Renal cortex interstitium (tissue), 15 donors: Measurements from ENCODE around the gene CCNE1. TPM values are rescaled to one million over a fixed set of nuclear protein-coding genes. Genes with fewer than 3 reads are reported as not detected.
A peak's percentile ranks its signal among the peaks of the same experiment; 100 is the strongest.

Experiments
- DNase-seq, 11 donors: peaks; one replicate each; pipeline ENCODE4 v3.0.0-alpha.2; 2013; ENCODE audit warnings: low read depth in 9 of 11, low spot score in 4 of 11; ENCODE audit errors: extremely low read depth in 1 of 11
- long read RNA-seq, 16 experiments: transcript quantifications; one replicate each; lab custom pipeline, GENCODE V29; 2026
- polyA plus RNA-seq, 3 donors: library from polyadenylated mRNA; unstranded; fragments of 120-200 nt; gene quantifications; one replicate each; pipeline ENCODE4 v1.2.1, GENCODE V29; 2013; ENCODE audit not compliant: insufficient read length in 3 of 3

Gene CCNE1
- 10 to 100 TPM in 2 of 3 donors, 1 to 10 TPM in 1; 6.1 to 11.5 (median 11.0) TPM for polyA plus RNA-seq
- long read RNA-seq, donor 1, partial matches to known transcripts: 0 of 3 reads
- long read RNA-seq, donor 1, other reads (novel, unspliced or antisense): 0 of 3 reads
- long read RNA-seq, donor 2, partial matches to known transcripts: 0 of 1 reads
- long read RNA-seq, donor 2, other reads (novel, unspliced or antisense): 0 of 1 reads
- long read RNA-seq, donor 3, partial matches to known transcripts: 0 of 2 reads
- long read RNA-seq, donor 3, other reads (novel, unspliced or antisense): 0 of 2 reads
- long read RNA-seq, donor 4, partial matches to known transcripts: 0 of 1 reads
- long read RNA-seq, donor 4, other reads (novel, unspliced or antisense): 0 of 1 reads
- long read RNA-seq, donor 5, partial matches to known transcripts: 0 of 1 reads
- long read RNA-seq, donor 5, other reads (novel, unspliced or antisense): 0 of 1 reads
- long read RNA-seq, donor 6: 0 reads
- long read RNA-seq, donor 7, partial matches to known transcripts: 0 of 2 reads
- long read RNA-seq, donor 7, other reads (novel, unspliced or antisense): 0 of 2 reads
- long read RNA-seq, donor 8, partial matches to known transcripts: 0 of 4 reads
- long read RNA-seq, donor 8, other reads (novel, unspliced or antisense): 0 of 4 reads
- long read RNA-seq, donor 9: 0 reads
- long read RNA-seq, donor 10, partial matches to known transcripts: 0 of 1 reads
- long read RNA-seq, donor 10, other reads (novel, unspliced or antisense): 0 of 1 reads
- long read RNA-seq, donor 11, partial matches to known transcripts: 0 of 1 reads
- long read RNA-seq, donor 11, other reads (novel, unspliced or antisense): 0 of 1 reads
- long read RNA-seq, donor 12: 0 reads
- long read RNA-seq, donor 13, partial matches to known transcripts: 0 of 1 reads
- long read RNA-seq, donor 13, other reads (novel, unspliced or antisense): 0 of 1 reads
- long read RNA-seq, donor 14: 0 reads
- long read RNA-seq, donor 15: 0 reads
- long read RNA-seq, donor 16, partial matches to known transcripts: 0 of 4 reads
- long read RNA-seq, donor 16, other reads (novel, unspliced or antisense): 0 of 4 reads

DNA sequence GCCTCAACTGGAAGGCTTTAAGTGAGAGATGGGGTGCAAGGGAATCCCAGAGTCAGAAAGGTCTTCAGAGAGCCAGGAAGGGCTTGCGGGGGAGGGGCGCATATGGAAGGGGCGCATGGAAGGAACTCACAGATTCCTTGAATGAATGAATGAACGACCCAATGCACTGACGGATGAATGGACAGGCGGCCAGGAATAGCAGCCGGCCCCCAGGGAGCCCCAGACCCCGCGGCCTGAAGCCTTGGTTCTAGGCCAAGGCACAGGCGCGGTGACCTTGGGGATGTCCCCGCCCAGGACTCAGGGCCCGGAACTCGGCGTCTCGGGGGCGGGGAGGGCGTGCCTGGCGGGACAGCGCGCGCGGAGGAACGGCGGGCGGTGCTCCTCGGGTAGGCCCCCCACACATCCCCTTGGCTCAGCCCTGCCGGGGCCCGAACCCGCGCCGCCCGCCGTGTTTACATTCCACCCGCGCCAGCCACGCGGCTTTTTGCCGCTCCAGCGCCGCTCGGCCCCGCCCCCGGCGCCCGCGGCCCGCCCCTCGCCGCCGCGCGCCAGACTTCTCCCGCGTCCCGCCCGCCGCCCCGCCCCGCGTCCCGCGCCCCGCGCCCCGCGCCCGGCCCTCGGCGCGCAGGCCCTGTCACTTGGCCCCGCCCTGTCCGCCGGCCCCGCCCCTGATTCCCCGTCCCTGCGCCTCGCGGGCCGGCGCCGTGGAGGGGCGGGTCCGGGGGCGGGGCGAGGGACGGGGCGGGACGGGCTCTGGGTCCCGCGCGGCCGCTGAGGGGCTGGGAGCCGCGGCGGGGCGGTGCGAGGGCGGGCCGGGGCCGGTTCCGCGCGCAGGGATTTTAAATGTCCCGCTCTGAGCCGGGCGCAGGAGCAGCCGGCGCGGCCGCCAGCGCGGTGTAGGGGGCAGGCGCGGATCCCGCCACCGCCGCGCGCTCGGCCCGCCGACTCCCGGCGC is at the start of gene CCNE1:
CCNE1 (plus strand) TSS at position 867 of the 955 bp plus-strand sequence. CDS start 565 bp downstream, outside the sequence.
- DNase-seq: peak in 9 of 11 donors; percentile 55 to 88 (median 85)

DNA sequence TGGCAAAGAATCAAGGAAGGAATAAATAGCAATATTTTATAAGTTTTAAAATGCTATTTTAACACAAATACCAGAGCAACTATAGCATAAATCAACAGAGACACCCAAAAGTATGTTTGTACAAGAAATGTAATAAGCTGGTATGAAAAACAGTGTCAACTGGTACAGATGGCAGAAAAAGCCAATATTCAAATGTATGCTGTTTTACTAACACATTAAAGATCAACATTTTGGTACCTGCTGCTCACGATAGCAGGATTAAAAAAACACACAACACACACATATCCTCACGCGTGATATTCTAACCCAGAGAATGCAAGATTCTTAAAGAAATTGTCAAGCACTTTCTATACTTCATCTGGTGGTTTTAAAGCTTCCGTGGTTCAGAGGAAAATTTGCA is 48.6 kb upstream of the CCNE1 start:
- DNase-seq: no peak

DNA sequence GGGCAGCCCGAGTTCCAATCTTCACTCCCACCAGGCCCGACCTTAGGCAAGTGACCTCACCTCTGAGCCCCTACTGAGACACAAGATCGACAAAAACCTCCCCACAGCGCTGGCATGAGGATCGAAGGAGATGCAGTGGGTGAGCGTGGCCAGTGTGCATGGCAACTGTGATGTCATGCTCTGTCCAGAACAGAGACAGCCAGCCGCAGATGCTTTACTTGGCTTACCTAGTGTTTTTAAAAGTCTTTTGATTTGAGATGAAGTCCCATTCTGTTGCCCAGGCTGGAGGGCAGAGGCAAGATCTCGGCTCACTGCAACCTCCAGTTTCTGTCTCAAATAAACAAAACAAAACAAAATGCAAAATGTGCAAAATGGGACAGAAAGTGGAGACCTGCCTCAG is 47.4 kb upstream of the CCNE1 start:
- no peak for DNase-seq

DNA sequence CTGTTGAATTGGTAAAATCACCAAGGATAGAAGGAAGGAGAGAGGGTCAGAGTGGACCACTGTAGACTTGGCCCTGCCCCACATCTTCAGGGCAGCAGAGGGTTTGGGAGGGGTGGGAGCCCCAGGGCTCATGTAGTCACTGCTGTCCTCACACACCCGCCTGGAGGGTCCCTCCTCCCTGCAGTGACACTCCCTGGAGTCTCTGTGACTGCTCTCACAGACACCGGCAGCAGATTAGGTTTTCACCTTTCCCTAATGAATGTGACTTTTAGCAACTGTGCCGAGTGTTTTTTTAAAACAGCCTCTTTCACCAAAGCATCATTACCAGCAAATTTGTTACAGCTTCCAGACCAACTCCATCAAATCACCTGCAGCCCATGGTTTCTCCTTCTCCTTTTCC is 45.7 kb upstream of the CCNE1 start:
- no peak for DNase-seq

DNA sequence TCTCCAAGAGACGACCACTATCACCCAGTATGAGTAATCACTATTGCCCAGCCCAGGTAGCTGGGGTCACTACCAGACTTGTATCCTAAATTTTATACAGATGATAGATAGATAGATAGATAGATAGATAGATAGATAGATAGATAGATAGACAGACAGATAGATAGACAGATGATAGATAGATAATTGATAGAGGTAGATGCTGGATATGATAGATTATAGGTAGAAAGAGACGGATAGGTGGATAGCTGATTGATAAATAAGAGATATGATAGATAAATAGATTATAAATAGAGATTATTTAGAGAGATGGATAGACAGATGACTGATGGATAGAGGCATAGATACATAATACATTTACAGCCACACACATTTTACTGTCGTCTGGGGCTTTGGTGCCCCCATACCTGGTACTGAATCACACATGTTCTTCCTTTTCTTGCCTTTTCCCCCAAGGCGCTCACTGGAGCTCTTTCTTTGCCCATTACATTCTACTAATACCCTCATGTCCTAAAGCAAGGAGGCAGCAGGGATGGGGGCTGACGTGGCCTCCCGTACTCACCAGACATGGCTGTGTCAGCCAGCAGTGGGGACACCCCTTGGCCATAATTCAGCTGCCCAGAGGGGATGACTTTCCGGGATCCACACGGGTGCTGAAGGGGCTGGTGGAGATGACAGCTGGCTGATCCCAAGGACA is 44.6 kb upstream of the CCNE1 start:
- DNase-seq: no peak

DNA sequence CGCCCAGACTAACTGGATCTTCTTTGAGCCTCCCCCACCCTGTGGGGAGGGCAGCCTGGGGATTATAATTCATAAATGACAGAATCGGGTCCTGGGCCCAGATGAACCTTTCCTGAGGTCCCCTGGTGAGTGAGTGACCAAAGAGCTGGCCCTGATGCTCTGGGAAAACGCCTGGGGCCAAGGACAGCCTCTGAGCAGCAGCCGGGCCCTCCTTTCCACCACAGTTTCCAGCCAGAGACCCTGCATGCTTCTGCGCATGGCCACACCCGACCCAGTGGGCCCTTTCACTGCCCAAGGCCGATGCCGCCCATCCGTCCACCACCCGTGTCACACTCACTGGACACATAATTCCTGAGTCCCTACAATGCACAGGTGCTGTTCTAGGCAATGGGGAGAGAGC is 43.6 kb upstream of the CCNE1 start:
- DNase-seq: no peak

DNA sequence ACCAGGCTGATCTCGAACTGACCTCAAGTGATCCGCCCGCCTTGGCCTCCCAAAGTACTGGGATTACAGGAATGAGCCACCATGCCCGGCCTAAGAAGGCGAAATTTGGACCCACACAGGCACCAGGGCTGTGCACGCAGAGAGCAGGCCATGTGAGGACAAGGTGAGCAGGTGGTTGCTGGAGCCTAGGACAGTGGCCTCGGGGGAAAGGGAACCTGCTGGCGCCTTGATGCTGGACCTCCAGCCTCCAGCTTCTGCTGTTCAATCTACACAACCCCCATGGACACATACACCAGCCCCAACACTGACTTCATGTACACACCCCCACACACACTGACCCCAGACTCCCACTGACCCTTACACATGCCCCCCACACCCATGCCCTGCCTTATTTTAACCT is 41.8 kb upstream of the CCNE1 start:
- DNase-seq: no peak

DNA sequence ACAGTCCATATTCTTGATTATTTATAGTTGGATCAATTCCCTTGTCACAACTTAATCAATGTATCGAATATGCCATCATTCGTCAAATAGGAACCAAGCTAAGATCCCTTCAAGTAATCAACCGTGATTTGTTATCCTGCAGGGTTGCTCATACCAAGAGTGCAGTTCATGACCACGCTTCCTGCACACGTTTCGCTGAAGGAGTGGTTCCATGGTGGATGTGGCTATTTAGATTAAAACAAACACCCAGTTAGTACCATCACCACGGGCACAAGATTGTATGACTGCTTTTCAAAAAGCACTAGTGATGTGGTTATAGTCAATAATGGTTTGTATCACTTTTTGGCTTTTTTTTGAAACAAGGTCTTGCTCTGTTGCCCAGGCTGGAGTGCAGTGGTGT is 41.1 kb upstream of the CCNE1 start:
- DNase-seq: no peak

DNA sequence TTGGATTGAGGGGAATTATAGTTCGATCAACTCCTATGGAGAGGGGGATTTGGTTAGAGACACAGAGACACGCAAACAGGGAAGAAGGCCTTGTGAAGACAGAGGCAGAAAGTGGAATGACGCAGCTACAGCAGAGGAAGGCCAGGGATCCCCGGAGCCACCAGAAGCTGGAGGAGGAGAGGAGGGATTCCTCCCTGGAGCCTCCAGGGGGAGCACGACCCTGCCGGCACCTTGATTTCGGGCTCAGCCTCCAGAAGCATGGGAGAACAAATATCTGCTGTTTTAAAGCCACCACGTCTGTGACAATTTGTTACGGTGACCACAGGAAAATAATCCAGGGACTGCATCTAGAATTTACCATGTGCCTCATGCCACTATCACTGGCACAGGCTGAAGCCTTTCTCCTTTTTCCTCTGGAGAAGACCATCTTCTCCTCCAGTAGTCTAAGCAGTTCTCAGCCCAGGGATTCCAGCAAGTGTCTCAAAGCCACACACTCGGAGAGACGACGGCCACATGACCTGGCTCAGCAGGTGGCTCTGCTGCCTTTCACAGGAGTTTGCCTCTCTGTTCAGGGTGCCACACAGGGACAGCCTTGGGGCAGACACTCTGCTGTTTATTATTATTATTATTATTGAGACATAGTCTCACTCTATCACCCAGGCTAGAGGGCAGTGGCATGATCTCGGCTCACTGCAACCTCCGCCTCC is 39.9 kb upstream of the CCNE1 start:
- peak in 7 of 11 donors; percentile 30 to 60 (median 41) for DNase-seq

DNA sequence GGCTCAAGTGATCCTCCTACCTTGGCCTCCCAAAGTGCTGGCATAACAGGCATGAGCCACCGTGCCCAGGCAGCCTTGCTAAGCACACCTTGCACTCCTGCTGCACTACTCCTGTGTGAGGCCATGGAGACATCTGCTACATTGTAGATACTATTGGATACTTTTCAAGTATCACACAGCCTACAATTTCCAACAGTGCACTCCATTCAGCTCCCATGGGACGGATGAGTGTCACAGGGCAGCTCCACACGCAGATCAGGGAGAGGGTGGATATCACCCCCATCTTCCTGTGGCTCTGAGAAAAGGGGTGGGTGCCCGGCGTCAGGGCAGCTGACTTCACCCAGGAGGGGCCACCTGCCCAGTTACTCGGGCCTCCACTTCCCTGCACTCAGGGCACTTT is 39.1 kb upstream of the CCNE1 start:
- no peak for DNase-seq

DNA sequence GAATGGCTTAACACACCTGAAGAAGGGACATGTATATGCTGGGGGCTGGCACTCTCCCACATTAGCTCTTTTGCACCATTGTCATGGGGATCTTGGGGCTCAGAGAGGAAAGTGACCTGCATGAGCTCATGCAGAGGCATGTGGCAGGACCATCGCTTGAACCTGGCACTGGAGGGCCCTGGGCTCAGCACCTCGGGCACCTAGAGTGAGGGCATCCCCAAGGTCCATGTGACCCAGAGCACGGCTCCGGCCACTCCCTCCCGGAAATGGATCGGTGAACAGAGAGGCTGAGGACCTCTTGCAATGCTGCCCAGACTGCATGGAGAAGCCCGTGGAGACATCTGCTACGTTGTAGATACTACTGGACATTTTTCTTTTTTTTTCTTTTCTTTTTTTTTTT is 38.6 kb upstream of the CCNE1 start:
- no peak for DNase-seq

DNA sequence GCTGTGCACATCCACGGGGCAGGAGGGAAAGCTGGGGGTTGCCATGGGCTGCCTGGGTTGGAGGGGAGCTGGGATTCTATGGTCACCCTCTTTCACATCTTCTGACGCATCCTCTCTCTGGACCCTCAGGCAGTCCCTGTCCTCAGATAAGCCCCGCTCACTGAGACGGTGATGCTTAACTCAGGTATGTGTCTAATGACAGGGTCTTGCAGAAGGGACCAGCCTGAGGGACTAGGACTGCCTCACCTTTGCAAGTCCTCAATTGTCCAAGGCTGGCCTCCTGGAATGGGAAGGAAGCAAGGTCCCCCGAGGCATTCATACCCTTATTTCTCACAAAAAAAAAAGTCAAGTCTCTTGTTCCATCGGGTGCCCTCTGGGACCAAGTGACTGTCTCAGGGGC is 37.7 kb upstream of the CCNE1 start:
- DNase-seq: no peak

DNA sequence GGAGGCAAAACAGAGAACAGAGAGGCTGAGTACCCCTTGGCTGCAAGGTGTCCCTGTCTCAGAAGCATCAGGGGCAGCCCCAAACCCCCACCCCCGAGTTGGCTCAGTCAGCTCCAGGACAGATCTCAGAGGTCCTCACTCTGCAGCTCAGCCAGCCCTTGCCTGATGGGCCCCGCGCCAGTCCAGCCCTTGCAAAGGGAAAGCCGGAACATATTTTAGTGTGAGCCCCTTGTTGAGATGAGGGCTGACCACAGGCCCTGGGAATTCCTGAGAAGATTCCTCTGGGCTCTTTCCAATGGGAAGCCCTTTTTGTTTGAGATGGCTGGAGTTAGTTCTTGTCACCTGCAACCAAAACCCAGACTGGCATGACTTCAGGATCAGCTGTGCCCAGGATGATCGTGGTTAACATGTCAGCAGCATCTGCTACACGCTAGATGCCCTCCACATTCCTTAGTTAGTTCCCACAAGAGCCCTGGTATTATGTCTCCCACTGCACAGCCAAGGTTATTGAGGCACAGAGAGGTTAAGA is 33.9 kb upstream of the CCNE1 start:
- no peak for DNase-seq

DNA sequence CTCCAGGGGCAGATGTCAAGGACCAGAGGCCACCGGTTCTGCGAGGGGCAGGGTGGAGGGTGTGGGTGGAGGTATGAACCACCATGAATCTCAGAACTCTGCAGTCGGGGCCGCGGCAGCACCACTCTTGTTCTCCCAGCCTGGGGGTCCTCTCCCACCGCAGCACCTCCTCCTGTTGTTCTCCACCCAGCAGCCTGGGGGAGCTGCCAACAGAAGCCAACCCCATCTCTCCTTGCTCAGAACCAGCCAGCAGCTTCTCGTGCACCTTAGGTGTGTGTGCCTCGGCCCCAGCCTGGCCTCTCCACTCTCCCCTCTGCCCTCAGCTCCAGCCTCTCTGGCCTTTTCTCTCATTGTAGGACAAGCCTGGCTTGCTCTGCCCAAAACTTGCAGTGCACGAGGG is 31.9 kb upstream of the CCNE1 start:
- no peak for DNase-seq

DNA sequence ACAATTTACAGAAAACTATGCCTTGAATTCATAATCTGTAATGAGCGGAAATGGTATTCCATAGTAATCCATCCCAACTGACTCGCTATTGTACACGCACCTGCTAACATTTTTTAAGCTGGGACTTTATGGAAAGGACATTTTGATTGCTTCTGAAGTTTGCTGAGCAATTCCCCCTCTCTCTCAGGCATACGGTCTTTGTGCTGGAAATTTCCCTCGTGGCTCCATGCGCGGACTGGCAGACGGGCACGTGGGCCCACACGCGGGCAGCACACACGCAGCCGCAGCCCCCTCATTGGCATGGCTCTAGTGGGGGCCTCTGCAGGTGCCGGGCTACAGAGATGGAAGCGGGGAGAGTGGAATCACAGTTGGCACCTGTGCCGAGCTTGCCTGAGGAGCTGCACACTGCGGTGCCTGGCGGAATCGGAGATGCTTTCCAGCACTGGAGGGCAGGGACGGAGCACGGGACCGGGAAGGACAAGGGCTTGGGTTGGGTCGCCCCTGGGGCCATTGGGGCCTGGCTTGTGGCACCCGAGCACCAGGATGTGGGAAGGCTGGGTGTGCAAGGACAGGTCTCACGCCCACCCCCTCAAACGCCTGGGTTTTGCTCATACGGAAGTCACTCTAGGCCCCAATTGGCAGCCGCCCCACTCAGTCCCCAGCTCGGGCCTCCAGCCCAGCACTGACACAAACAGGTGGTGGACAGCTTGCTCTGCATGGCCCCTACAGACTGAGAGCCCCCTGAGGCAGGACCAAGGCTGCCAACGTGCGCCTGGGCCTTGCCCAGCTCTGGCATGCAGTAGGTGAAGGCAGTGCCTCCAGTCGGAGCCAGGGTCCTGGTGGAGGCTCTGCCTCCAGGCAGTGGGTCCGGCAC is 30.2 kb upstream of the CCNE1 start:
- no peak for DNase-seq

DNA sequence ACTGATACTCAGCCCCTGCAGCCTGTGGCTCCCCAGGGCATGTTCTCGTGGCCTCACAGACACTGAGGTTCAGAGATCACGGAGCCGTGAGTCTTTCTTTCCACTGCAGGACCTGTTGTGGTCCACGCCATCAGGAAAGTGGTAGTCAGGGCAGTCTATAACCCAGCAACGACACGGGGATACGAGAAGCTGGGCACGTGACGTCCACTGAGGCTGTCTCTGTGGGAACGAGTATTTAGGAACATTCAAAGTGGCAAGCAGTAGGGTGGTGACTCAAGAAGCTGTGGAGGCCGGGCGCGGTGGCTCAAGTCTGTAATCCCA is 29.6 kb upstream of the CCNE1 start:
- DNase-seq: no peak
